K562 (cell line): ENCODE measurements around the gene SOWAHC. TPM values are rescaled to one million over a fixed set of nuclear protein-coding genes. Genes with fewer than 3 reads are reported as not detected.

Source experiments
- ATAC-seq: fragments of 200-7000 bp; cut with Tn5 transposase; 3 replicates; pipeline ENCODE4 v1.9.1; 2020; ENCODE audit warnings: moderate library complexity
- BruUV-seq: library from RNA; stranded (reverse); fragments of 400-500 nt; replicated peaks from 2 replicates; lab custom pipeline; 2021; lab: Mats Ljungman, UMichigan
- CTCF ChIA-PET: fragments of 300-600 bp; formaldehyde crosslinking; extraction: SDS; loops from one replicate; lab custom pipeline; 2021; ENCODE audit warnings: low intra/inter-chr PET ratio; lab: Yijun Ruan, JAX
- POLR2A ChIA-PET: fragments of 300-600, 350-650 bp; sonication (Branson Sonifier 250); formaldehyde crosslinking; extraction: SDS; loops from one replicate; lab custom pipeline; 2021; ENCODE audit warnings: antibody characterized with exemption, inconsistent platforms; lab: Yijun Ruan, JAX
- DNase-seq, 4 experiments: peaks; one replicate each; pipeline versions ENCODE4 v3.0.0 to v3.0.0-alpha.2; 2011 to 2018; ENCODE audit warnings: low spot score in 3 of 4, mixed read lengths in 3 of 4; ENCODE audit errors: extremely low read depth in 1 of 4
- FAIRE-seq: peaks from 2 replicates; lab custom pipeline; 2011; peaks lifted over from hg19 to GRCh38; lab: Jason Lieb, UNC
- H2AFZ ChIP-seq: 2 replicates; pipeline ENCODE4 v1.6.0; 2011; ENCODE audit warnings: low read depth, low read length, control low read depth, inconsistent platforms
- H3K27ac ChIP-seq: fragments of 200-600 bp; 3 replicates; pipeline ENCODE4 v1.8.0; 2011; ENCODE audit warnings: low read depth, mild to moderate bottlenecking, control low read depth, inconsistent platforms, low read length, moderate library complexity, mixed read lengths; ENCODE audit errors: extremely low read depth
- H3K27me3 ChIP-seq, 2 experiments: fragments of 300-600 bp in 1 of 2; 2 replicates in 1 of 2; 3 replicates in 1 of 2; pipeline versions ENCODE4 v1.6.0 to v1.8.0; 2011; ENCODE audit warnings: inconsistent platforms in 2 of 2, low read length in 2 of 2, mild to moderate bottlenecking in 1 of 2, mixed read lengths in 1 of 2, moderate library complexity in 1 of 2; ENCODE audit not compliant: control insufficient read depth in 2 of 2, insufficient read depth in 2 of 2
- H3K36me3 ChIP-seq: fragments of 300-600 bp; 3 replicates; pipeline ENCODE4 v1.8.0; 2011; ENCODE audit warnings: mild to moderate bottlenecking, low read length, inconsistent platforms; ENCODE audit not compliant: control insufficient read depth, insufficient read depth
- H3K4me1 ChIP-seq, 2 experiments: fragments of 200-600 bp in 1 of 2; replicated peaks in 1 of 2; 2 replicates in 1 of 2; 3 replicates in 1 of 2; pipeline versions ENCODE4 v1.5.1 to v1.8.0; 2011; ENCODE audit warnings: inconsistent platforms in 2 of 2, low read length in 2 of 2, mild to moderate bottlenecking in 1 of 2, mixed read lengths in 1 of 2, moderate library complexity in 1 of 2; ENCODE audit not compliant: control insufficient read depth in 2 of 2, insufficient read depth in 2 of 2
- H3K4me2 ChIP-seq: 2 replicates; pipeline ENCODE4 v1.6.1; 2011; ENCODE audit warnings: low read length, control low read depth, inconsistent platforms, mixed read lengths; ENCODE audit not compliant: insufficient read depth
- H3K4me3 ChIP-seq: fragments of 200-600 bp; sonication (generic), shearing (Covaris generic); 2 replicates; pipeline ENCODE4 v1.5.1; 2016; ENCODE audit warnings: control low read depth, inconsistent platforms
- H3K79me2 ChIP-seq: fragments of 200-600 bp; 3 replicates; pipeline ENCODE4 v1.8.0; 2011; ENCODE audit warnings: low read length, inconsistent platforms; ENCODE audit not compliant: control insufficient read depth, insufficient read depth
- H3K9ac ChIP-seq, 2 experiments: 2 replicates each; pipeline versions ENCODE4 v1.6.0 to v1.6.1; 2011; ENCODE audit warnings: low read depth in 2 of 2, low read length in 2 of 2, control low read depth in 1 of 2, inconsistent platforms in 1 of 2, mild to moderate bottlenecking in 1 of 2, mixed read lengths in 1 of 2; ENCODE audit not compliant: insufficient read depth in 1 of 2
- H3K9me1 ChIP-seq: one replicate; pipeline ENCODE4 v1.6.0; 2011; ENCODE audit warnings: inconsistent platforms, mild to moderate bottlenecking, low read length, moderate library complexity; ENCODE audit not compliant: control insufficient read depth, insufficient read depth
- H3K9me3 ChIP-seq: replicated peaks from 2 replicates; pipeline ENCODE4 v1.5.1; 2011; ENCODE audit warnings: low read depth, low read length, inconsistent platforms; ENCODE audit not compliant: control insufficient read depth, insufficient read depth
- H4K20me1 ChIP-seq: replicated peaks from 2 replicates; pipeline ENCODE4 v1.6.1; 2011; ENCODE audit warnings: low read length, inconsistent platforms, mixed read lengths; ENCODE audit not compliant: control insufficient read depth, insufficient read depth
- CEBPG ChIP-seq, 3 experiments: fragments of 200-800 bp in 1 of 3; sonication (Bioruptor generic) in 1 of 3; sonication (generic) in 1 of 3; formaldehyde crosslinking in 1 of 3; IDR thresholded peaks in 2 of 3; conservative IDR thresholded peaks in 1 of 3; 2 replicates each; pipeline versions ENCODE4 v1.6.1 to v1.8.0; 2016 to 2022; ENCODE audit warnings: missing compliant biosample characterization in 2 of 3, missing genetic modification characterization in 2 of 3, mild to moderate bottlenecking in 1 of 3, missing genetic modification reagents in 1 of 3
- CHAMP1 ChIP-seq: fragments of 450-650 bp; IDR thresholded peaks from 2 replicates; pipeline ENCODE4 v1.6.1; 2016; ENCODE audit warnings: mild to moderate bottlenecking
- ELF1 ChIP-seq: fragments of 200-800 bp; sonication (Bioruptor generic); IDR thresholded peaks from 2 replicates; pipeline ENCODE4 v1.6.1; 2016; ENCODE audit warnings: missing genetic modification characterization, missing compliant biosample characterization
- HBP1 ChIP-seq: fragments of 450-650 bp; formaldehyde crosslinking; IDR thresholded peaks from 2 replicates; pipeline ENCODE4 v1.4.0; 2022; ENCODE audit warnings: missing genetic modification characterization
- HMG20B ChIP-seq: fragments of 250-450 bp; sonication (Bioruptor Pico); IDR thresholded peaks from 2 replicates; pipeline ENCODE4 v1.5.0; 2021; ENCODE audit warnings: mild to moderate bottlenecking
- MAX ChIP-seq: sonication (generic); formaldehyde crosslinking; IDR thresholded peaks from 2 replicates; pipeline ENCODE4 v1.9.0; 2022; ENCODE audit warnings: mild to moderate bottlenecking, missing genetic modification reagents
- TCF7 ChIP-seq: sonication (generic); IDR thresholded peaks from 2 replicates; pipeline ENCODE4 v1.6.1; 2016; ENCODE audit warnings: antibody characterized with exemption, borderline replicate concordance
- TSC22D4 ChIP-seq: fragments of 450-650 bp; IDR thresholded peaks from 2 replicates; pipeline ENCODE4 v1.6.1; 2016; ENCODE audit warnings: missing genetic modification characterization, missing biosample characterization, control low read depth
- WGBS: fragments of 100-300 bp; shearing (Covaris generic); methylation state at CpG from one replicate; pipeline ENCODE4 v1.1.6; 2016; ENCODE audit warnings: low coverage, mixed read lengths; ENCODE audit not compliant: insufficient coverage; ENCODE audit errors: missing lambda C conversion rate; 5-methylcytosine and 5-hydroxymethylcytosine counted together
- in situ Hi-C: fragments of 300-500 bp; cut with MboI; formaldehyde crosslinking; loops from 4 replicates; pipeline ENCODE4 v1.15.0; 2018; ENCODE audit warnings: inconsistent platforms, mixed read lengths
- intact Hi-C: fragments of 100-400 bp; cut with micrococcal nuclease; formaldehyde crosslinking; loops from 2 replicates; pipeline ENCODE4 v1.14.2; 2022
- polyA plus RNA-seq, 8 experiments: library from polyadenylated mRNA; depleted of rRNA in 4 of 8; stranded (reverse) in 5 of 8; unstranded in 3 of 8; fragments of >200 nt; fragmentation: Nextera tagmentation in 2 of 8; fragmentation: Illumina TruSeq in 1 of 8; extraction: Ambion mirVana in 2 of 8; extraction: Trizol in 1 of 8; gene quantifications; 2 replicates each; pipeline versions ENCODE4 v1.2.1 to v1.2.3, GENCODE V29; 2011 to 2014; ENCODE audit warnings: inconsistent platforms in 1 of 8, missing spikeins in 1 of 8
- total RNA-seq, 7 experiments: library from RNA; depleted of rRNA in 6 of 7; stranded (reverse); fragments of >200 nt in 6 of 7; fragmentation: Illumina TruSeq in 2 of 7; extraction: Trizol in 2 of 7; gene quantifications; 2 replicates each; pipeline versions ENCODE4 v1.2.1 to v1.2.3, GENCODE V29; 2011 to 2021; ENCODE audit warnings: low replicate concordance in 1 of 7

SOWAHC gene
- total and polyA plus RNA-seq, 9 of the 15 experiments (the other 6 are each of a cell fraction or from before 2014, with no cell fraction given): 0.04 TPM; not detected in 8

- no peak for TF ChIP-seq CHAMP1
- no peak for TF ChIP-seq MAX (CRISPR knock-in tag)
- no peak for TF ChIP-seq HBP1
Measured at GRCh38 chr2:109607766-109608165, 6.4 kb upstream of the SOWAHC start (continued).

- H4K20me1 ChIP-seq: no peaks in the 10 kb centered on the region
- no peaks in the 10 kb centered on the region for H3K4me1 ChIP-seq
- WGBS: 2% methylated on average over 8 of the region's 8 CpGs
- FAIRE-seq (no peak), ATAC-seq (no peak), DNase-seq (no peak)
- no peak overlapping the region for H3K4me2 ChIP-seq
- no peaks in the 10 kb centered on the region for H3K36me3 ChIP-seq
- no TSS peak for BruUV-seq
- H3K4me3 ChIP-seq: no peak overlapping the region
- intact Hi-C loops (no loop called here), in situ Hi-C loops (no loop called here)
- H2AFZ ChIP-seq: no peak overlapping the region
- H3K79me2 ChIP-seq: no peaks in the 10 kb centered on the region
- H3K27me3 ChIP-seq: no peaks in the 10 kb centered on the region; a peak in 1 of 5 replicates
- H3K9me1 ChIP-seq: no peaks in the 10 kb centered on the region
- ChIA-PET POLR2A (interaction anchor here (0.6 to 0.7 kb wide), 2 partner anchors 16 to 48 kb away, joined by 3 read pairs; no protein-coding TSS in a partner anchor), CTCF (no interaction called here)
- H3K9ac ChIP-seq: no peak overlapping the region
- TF ChIP-seq TSC22D4 (tag) (no peak), TCF7 (no peak), ELF1 (tag) (no peak), HMG20B (CRISPR knock-in tag) (no peak), CEBPG (CRISPR knock-in tag; IDR thresholded peaks at IDR 0.05) (no peak), CEBPG (tag; conservative IDR thresholded peaks at IDR 0.05 in 1 of 2, IDR thresholded peaks at IDR 0.05 in 1 of 2) (0 out of 4 replicates have a peak, but pooled peaks of 1 of the 2 experiments have one; percentile 9)
- no peak overlapping the region for H3K27ac ChIP-seq
- no peaks in the 10 kb centered on the region for H3K9me3 ChIP-seq
Measured at GRCh38 chr2:109609352-109610024, 4.7 kb upstream of the SOWAHC start.
